H9 (cell line): ENCODE results near the gene CNDP1. TPM values are rescaled to one million over a fixed set of nuclear protein-coding genes. Genes with fewer than 3 reads are reported as not detected.
A peak's percentile ranks its signal among the peaks of the same experiment; 100 is the strongest.

ENCODE experiments used
- DNase-seq: peaks from one replicate; pipeline ENCODE4 v3.0.0-alpha.2; 2017
- H2AFZ ChIP-seq: one replicate; pipeline ENCODE4 v1.6.1; 2013; ENCODE audit warnings: mild to moderate bottlenecking, low read length, control low read depth, moderate library complexity
- H2AK5ac ChIP-seq: 2 replicates; pipeline ENCODE4 v1.6.1; 2013; ENCODE audit warnings: low read length, control low read depth, mixed read lengths; ENCODE audit not compliant: insufficient read length
- H2BK120ac ChIP-seq: one replicate; pipeline ENCODE4 v1.6.1; 2013; ENCODE audit warnings: low read depth, mild to moderate bottlenecking, low read length, control low read depth, inconsistent platforms; ENCODE audit not compliant: poor library complexity, severe bottlenecking
- H2BK12ac ChIP-seq: 2 replicates; pipeline ENCODE4 v1.6.1; 2013; ENCODE audit warnings: low read length, control low read depth, mixed read lengths, low read depth; ENCODE audit not compliant: insufficient read length
- H2BK15ac ChIP-seq: 2 replicates; pipeline ENCODE4 v1.6.1; 2013; ENCODE audit warnings: low read depth, low read length, control low read depth
- H2BK20ac ChIP-seq: one replicate; pipeline ENCODE4 v1.6.1; 2013; ENCODE audit warnings: low read depth, mild to moderate bottlenecking, low read length, control low read depth, inconsistent platforms; ENCODE audit not compliant: poor library complexity, severe bottlenecking
- H2BK5ac ChIP-seq: 2 replicates; pipeline ENCODE4 v1.6.1; 2013; ENCODE audit warnings: low read length, control low read depth, mixed read lengths; ENCODE audit not compliant: insufficient read length
- H3K14ac ChIP-seq: 2 replicates; pipeline ENCODE4 v1.6.1; 2013; ENCODE audit warnings: low read length, control low read depth; ENCODE audit not compliant: insufficient read depth
- H3K18ac ChIP-seq: 2 replicates; pipeline ENCODE4 v1.6.1; 2013; ENCODE audit warnings: low read depth, mild to moderate bottlenecking, mixed read lengths, low read length, control low read depth; ENCODE audit not compliant: insufficient read length
- H3K23ac ChIP-seq: 2 replicates; pipeline ENCODE4 v1.6.1; 2013; ENCODE audit warnings: low read length, control low read depth, mixed read lengths, low read depth; ENCODE audit not compliant: insufficient read length
- H3K23me2 ChIP-seq: 2 replicates; pipeline ENCODE4 v1.6.1; 2013; ENCODE audit warnings: low read depth, mild to moderate bottlenecking, mixed read lengths, low read length, control low read depth; ENCODE audit not compliant: insufficient read length, poor library complexity, severe bottlenecking
- H3K27ac ChIP-seq: 2 replicates; pipeline ENCODE4 v1.5.1; 2013; ENCODE audit warnings: low read length, control low read depth, mixed read lengths, low read depth; ENCODE audit not compliant: insufficient read length
- H3K27me3 ChIP-seq: 2 replicates; pipeline ENCODE4 v1.6.1; 2013; ENCODE audit warnings: low read length, control low read depth, inconsistent platforms; ENCODE audit not compliant: insufficient read depth
- H3K4ac ChIP-seq: 2 replicates; pipeline ENCODE4 v1.6.1; 2013; ENCODE audit warnings: low read depth, mild to moderate bottlenecking, control low read depth, inconsistent platforms, low read length, moderate library complexity
- H3K4me1 ChIP-seq: 2 replicates; pipeline ENCODE4 v1.6.1; 2013; ENCODE audit warnings: low read length, control low read depth, inconsistent platforms; ENCODE audit not compliant: insufficient read depth
- H3K4me2 ChIP-seq: 2 replicates; pipeline ENCODE4 v1.6.1; 2013; ENCODE audit warnings: low read length, control low read depth, mixed read lengths; ENCODE audit not compliant: insufficient read length, insufficient read depth
- H3K56ac ChIP-seq: 2 replicates; pipeline ENCODE4 v1.6.1; 2013; ENCODE audit warnings: low read depth, mild to moderate bottlenecking, mixed read lengths, low read length, control low read depth; ENCODE audit not compliant: insufficient read length
- H3K79me1 ChIP-seq: 2 replicates; pipeline ENCODE4 v1.6.1; 2013; ENCODE audit warnings: low read depth, mild to moderate bottlenecking, moderate library complexity, low read length, control low read depth, inconsistent platforms; ENCODE audit not compliant: insufficient read depth, poor library complexity, severe bottlenecking
- H3K79me2 ChIP-seq: 2 replicates; pipeline ENCODE4 v1.6.1; 2013; ENCODE audit warnings: low read length, control low read depth, inconsistent platforms; ENCODE audit not compliant: insufficient read depth
- H3K9ac ChIP-seq: 2 replicates; pipeline ENCODE4 v1.6.1; 2013; ENCODE audit warnings: low read length, control low read depth, mixed read lengths; ENCODE audit not compliant: insufficient read length; ENCODE audit errors: extremely low read depth
- H3K9me3 ChIP-seq: one replicate; pipeline ENCODE4 v1.6.1; 2013; ENCODE audit warnings: low read depth, low read length, inconsistent platforms; ENCODE audit not compliant: control insufficient read depth
- H3T11ph ChIP-seq: one replicate; pipeline ENCODE4 v1.6.1; 2013; ENCODE audit warnings: mild to moderate bottlenecking, low read length, control low read depth, inconsistent platforms
- H4K20me1 ChIP-seq: one replicate; pipeline ENCODE4 v1.6.1; 2013; ENCODE audit not compliant: control insufficient read depth, insufficient read length, insufficient read depth
- H4K5ac ChIP-seq: 2 replicates; pipeline ENCODE4 v1.6.1; 2013; ENCODE audit warnings: low read depth, mild to moderate bottlenecking, mixed read lengths, low read length, control low read depth; ENCODE audit not compliant: insufficient read length
- H4K8ac ChIP-seq: replicated peaks from 2 replicates; pipeline ENCODE4 v1.6.1; 2013; ENCODE audit warnings: low read length, control low read depth, mixed read lengths, low read depth; ENCODE audit not compliant: insufficient read length
- H4K91ac ChIP-seq: 2 replicates; pipeline ENCODE4 v1.6.1; 2013; ENCODE audit warnings: low read depth, mild to moderate bottlenecking, moderate library complexity, mixed read lengths, low read length, control low read depth; ENCODE audit not compliant: insufficient read length
- H3K27ac Mint-ChIP-seq, 3 experiments: 2 replicates in 2 of 3; 3 replicates in 1 of 3; pipeline ENCODE4 v1.8.0; 2020 to 2021; ENCODE audit warnings: mixed read lengths in 3 of 3, mild to moderate bottlenecking in 1 of 3, moderate library complexity in 1 of 3
- H3K27me3 Mint-ChIP-seq: 2 replicates; pipeline ENCODE4 v1.8.0; 2021; ENCODE audit warnings: low read depth, mild to moderate bottlenecking, moderate library complexity, mixed read lengths
- H3K36me3 Mint-ChIP-seq, 3 experiments: 2 replicates in 2 of 3; 3 replicates in 1 of 3; pipeline ENCODE4 v1.8.0; 2020 to 2021; ENCODE audit warnings: low read depth in 3 of 3, mixed read lengths in 3 of 3; ENCODE audit not compliant: insufficient read depth in 1 of 3
- H3K4me1 Mint-ChIP-seq, 2 experiments: 2 replicates each; pipeline ENCODE4 v1.8.0; 2020; ENCODE audit warnings: mixed read lengths in 2 of 2
- H3K4me3 Mint-ChIP-seq, 2 experiments: 2 replicates in 1 of 2; 3 replicates in 1 of 2; pipeline ENCODE4 v1.8.0; 2020 to 2021; ENCODE audit warnings: mild to moderate bottlenecking in 2 of 2, mixed read lengths in 2 of 2, moderate library complexity in 1 of 2
- H3K9me3 Mint-ChIP-seq, 2 experiments: 2 replicates in 1 of 2; 3 replicates in 1 of 2; pipeline ENCODE4 v1.8.0; 2020; ENCODE audit warnings: mild to moderate bottlenecking in 2 of 2, mixed read lengths in 2 of 2, moderate library complexity in 1 of 2
- CTCF ChIP-seq: fragments of 200-600 bp; sonication (generic); conservative IDR thresholded peaks from 3 replicates; pipeline ENCODE4 v1.8.0; 2021; ENCODE audit warnings: antibody characterized with exemption, mild to moderate bottlenecking
- WGBS: extraction: QIAGEN DNeasy Blood & Tissue Kit; methylation state at CpG from one replicate; pipeline ENCODE4 v1.1.7; 2013; ENCODE audit warnings: missing lambda C conversion rate, low lambda C conversion rate, mixed read lengths; ENCODE audit not compliant: insufficient read length; ENCODE audit errors: extremely low coverage; 5-methylcytosine and 5-hydroxymethylcytosine counted together
- total RNA-seq: library from RNA; stranded (reverse); gene quantifications from 2 replicates; pipeline ENCODE4 v1.2.1, GENCODE V29; 2021

CNDP1 gene
- total RNA-seq, 1 experiment from 2014 or later = not detected

- Histone ChIP-seq H3K27me3 (no peaks in the 10 kb centered on the region), H3K4me1 (no peaks in the 10 kb centered on the region), H3T11ph (no peak overlapping the region), H2BK20ac (no peak overlapping the region), H3K56ac (no peak overlapping the region), H4K8ac (no peak overlapping the region), H3K23me2 (no peaks in the 10 kb centered on the region), H2BK120ac (no peak overlapping the region), H2AFZ (no peak overlapping the region), H3K9ac (no peak overlapping the region), H3K23ac (no peak overlapping the region), H3K79me1 (peaks cover 4% of the 10 kb centered on the region), H4K91ac (no peak overlapping the region), H2BK5ac (no peak overlapping the region), H2AK5ac (no peak overlapping the region), H2BK12ac (no peak overlapping the region), H2BK15ac (no peak overlapping the region), H3K9me3 (no peaks in the 10 kb centered on the region), H3K4me2 (no peak overlapping the region), H4K20me1 (no peaks in the 10 kb centered on the region), H3K18ac (no peak overlapping the region), H3K27ac (no peak overlapping the region), H3K79me2 (no peaks in the 10 kb centered on the region), H3K4ac (no peak overlapping the region), H3K14ac (no peak overlapping the region), H4K5ac (no peak overlapping the region)
- WGBS = no CpG with 5 or more reads among the region's 15 CpGs
- DNase-seq = peak; percentile 9
- Mint-ChIP-seq H3K27ac (peak overlapping the region in 2 of 3 experiments; percentile 70 to 77; a peak in 4 of 7 replicates), H3K27me3 (no peaks in the 10 kb centered on the region), H3K9me3 (no peaks in the 10 kb centered on the region; a peak in 1 of 5 replicates), H3K4me1 (peaks cover 0 to 4% of the 10 kb centered on the region in 2 experiments; a peak in 1 of 4 replicates), H3K4me3 (no peak overlapping the region), H3K36me3 (peaks cover 60 to 92% (median 78%) of the 10 kb centered on the region in 3 experiments; a peak in 6 of 7 replicates)
- no peak for TF ChIP-seq CTCF
Observed at GRCh38 chr18:74512321-74513053, 21.8 kb upstream of the CNDP1 start.
